ENCODE data around the gene TMEM117. TPM values are rescaled to one million over a fixed set of nuclear protein-coding genes. Genes with fewer than 3 reads are reported as not detected.
"Not testable (repeated sequence)": the region's sequence is repeated elsewhere in the genome, so short reads cannot be mapped to it uniquely, and the experiment has no call there.

TMEM117 gene
- total RNA-seq, 1 donor from 2014 or later: 0.80 TPM

DNA sequence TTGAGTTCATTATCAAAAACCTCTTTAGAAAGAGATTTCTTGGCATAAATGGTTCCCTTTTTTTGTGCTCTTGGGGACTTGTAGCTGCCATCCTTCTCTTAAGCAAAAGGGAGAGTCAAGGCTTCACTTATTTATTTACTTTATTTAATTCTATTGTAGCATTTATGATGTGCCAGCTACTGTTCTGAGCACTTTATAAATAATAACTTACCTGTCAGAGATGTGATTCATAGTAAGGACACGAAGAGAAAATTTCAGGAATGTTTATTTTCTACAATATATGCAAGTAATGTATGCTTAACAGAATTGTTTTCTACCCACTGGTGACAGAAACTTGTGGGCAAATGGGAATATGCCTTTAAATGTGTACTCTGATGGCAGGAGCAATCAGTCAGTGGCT is 33.3 kb downstream of the TMEM117 start:
- TF ChIP-seq, protein P1, sequence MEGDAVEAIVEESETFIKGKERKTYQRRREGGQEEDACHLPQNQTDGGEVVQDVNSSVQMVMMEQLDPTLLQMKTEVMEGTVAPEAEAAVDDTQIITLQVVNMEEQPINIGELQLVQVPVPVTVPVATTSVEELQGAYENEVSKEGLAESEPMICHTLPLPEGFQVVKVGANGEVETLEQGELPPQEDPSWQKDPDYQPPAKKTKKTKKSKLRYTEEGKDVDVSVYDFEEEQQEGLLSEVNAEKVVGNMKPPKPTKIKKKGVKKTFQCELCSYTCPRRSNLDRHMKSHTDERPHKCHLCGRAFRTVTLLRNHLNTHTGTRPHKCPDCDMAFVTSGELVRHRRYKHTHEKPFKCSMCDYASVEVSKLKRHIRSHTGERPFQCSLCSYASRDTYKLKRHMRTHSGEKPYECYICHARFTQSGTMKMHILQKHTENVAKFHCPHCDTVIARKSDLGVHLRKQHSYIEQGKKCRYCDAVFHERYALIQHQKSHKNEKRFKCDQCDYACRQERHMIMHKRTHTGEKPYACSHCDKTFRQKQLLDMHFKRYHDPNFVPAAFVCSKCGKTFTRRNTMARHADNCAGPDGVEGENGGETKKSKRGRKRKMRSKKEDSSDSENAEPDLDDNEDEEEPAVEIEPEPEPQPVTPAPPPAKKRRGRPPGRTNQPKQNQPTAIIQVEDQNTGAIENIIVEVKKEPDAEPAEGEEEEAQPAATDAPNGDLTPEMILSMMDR (IDR thresholded peaks at IDR 0.05; ENCODE audit: unreplicated experiment): no peak
- DNase-seq (ENCODE audit: low spot score): no peak
- no peak overlapping the region for H3K27ac Mint-ChIP-seq (ENCODE audit: unreplicated experiment)
- H3K4me3 Mint-ChIP-seq (ENCODE audit: unreplicated experiment): no peak overlapping the region
- no peaks in the 10 kb centered on the region for H3K27me3 Mint-ChIP-seq (ENCODE audit: unreplicated experiment)
- H3K4me1 Mint-ChIP-seq (ENCODE audit: unreplicated experiment): no peaks in the 10 kb centered on the region
- H3K36me3 Mint-ChIP-seq (ENCODE audit: low read depth, unreplicated experiment): no peaks in the 10 kb centered on the region
- no peaks in the 10 kb centered on the region for H3K9me3 Mint-ChIP-seq (ENCODE audit: unreplicated experiment)

DNA sequence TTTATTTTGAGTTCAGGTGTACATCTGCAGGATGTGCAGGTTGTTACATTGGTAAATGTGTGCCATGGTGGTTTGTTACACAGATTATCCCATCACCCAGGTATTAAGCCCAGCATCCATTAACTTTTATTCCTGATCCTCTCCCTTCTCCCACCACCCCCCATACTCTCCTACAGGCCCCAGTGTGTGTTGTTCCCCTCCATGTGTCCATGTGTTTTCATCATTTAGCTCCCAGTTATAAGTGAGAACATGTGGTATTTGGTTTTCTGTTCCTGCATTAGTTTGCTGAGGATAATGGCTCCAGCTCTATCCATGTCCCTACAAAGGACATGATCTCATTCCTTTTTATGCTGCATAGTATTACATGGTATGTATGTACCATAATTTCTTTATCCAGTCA is 33.9 kb downstream of the TMEM117 start:
- H3K4me3 Mint-ChIP-seq (ENCODE audit: unreplicated experiment); H3K4me1 Mint-ChIP-seq (ENCODE audit: unreplicated experiment); H3K36me3 Mint-ChIP-seq (ENCODE audit: low read depth, unreplicated experiment); H3K9me3 Mint-ChIP-seq (ENCODE audit: unreplicated experiment); H3K27ac Mint-ChIP-seq (ENCODE audit: unreplicated experiment); H3K27me3 Mint-ChIP-seq (ENCODE audit: unreplicated experiment); DNase-seq (ENCODE audit: low spot score): not testable (repeated sequence)

- H3K4me3 Mint-ChIP-seq (ENCODE audit: unreplicated experiment); H3K27me3 Mint-ChIP-seq (ENCODE audit: unreplicated experiment); H3K4me1 Mint-ChIP-seq (ENCODE audit: unreplicated experiment); H3K9me3 Mint-ChIP-seq (ENCODE audit: unreplicated experiment); H3K36me3 Mint-ChIP-seq (ENCODE audit: low read depth, unreplicated experiment); H3K27ac Mint-ChIP-seq (ENCODE audit: unreplicated experiment); DNase-seq (ENCODE audit: low spot score): not testable (repeated sequence)
Observed at GRCh38 chr12:43871258-43871657, 35.4 kb downstream of the TMEM117 start.

DNA sequence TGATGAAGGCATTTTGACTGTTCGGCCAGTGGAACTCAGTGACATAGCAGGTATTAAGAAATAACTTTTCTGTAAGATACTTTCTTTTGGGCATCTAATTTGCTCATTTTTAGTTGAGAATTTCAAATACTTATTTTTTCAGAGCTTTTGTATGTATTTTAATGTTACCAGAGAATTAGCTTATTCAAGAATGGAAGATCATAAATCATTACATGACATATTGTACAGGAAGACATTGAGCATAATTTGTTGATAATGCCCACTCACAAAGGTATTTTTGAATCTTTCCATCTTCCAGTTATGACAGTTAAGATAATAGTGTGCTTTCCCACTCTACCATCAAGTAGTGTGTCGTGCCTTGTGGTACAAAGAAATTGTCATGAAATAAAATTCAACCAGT is 36.5 kb downstream of the TMEM117 start:
- Mint-ChIP-seq H3K9me3 (ENCODE audit: unreplicated experiment) (no peaks in the 10 kb centered on the region), H3K27me3 (ENCODE audit: unreplicated experiment) (peaks cover 1% of the 10 kb centered on the region), H3K4me3 (ENCODE audit: unreplicated experiment) (no peak overlapping the region), H3K27ac (ENCODE audit: unreplicated experiment) (no peak overlapping the region), H3K36me3 (ENCODE audit: low read depth, unreplicated experiment) (no peaks in the 10 kb centered on the region), H3K4me1 (ENCODE audit: unreplicated experiment) (no peaks in the 10 kb centered on the region)
- TF ChIP-seq, protein P1 (IDR thresholded peaks at IDR 0.05; ENCODE audit: unreplicated experiment): no peak
- DNase-seq (ENCODE audit: low spot score): no peak

DNA sequence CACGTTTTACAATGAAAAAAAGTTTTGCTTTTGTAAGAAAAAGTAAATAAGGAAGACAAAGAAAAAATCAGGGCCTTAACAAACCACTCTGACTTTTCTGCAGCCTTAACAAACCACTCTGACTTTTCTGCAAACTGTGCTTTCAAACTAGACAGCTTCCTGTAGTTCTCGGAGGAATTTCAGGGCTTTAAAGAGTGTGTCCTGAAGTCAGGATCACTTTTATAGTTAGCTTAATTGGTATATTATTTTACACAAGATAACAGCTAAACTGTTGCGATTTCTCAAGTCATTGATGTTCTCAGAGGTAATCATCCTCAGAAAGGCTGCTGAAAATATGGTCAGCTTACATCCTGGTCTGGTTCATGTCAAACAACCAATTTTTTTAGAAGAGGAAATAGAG is 42.2 kb downstream of the TMEM117 start:
- no peaks in the 10 kb centered on the region for H3K4me1 Mint-ChIP-seq (ENCODE audit: unreplicated experiment)
- H3K27ac Mint-ChIP-seq (ENCODE audit: unreplicated experiment): no peak overlapping the region
- H3K4me3 Mint-ChIP-seq (ENCODE audit: unreplicated experiment): no peak overlapping the region
- TF ChIP-seq, protein P1 (IDR thresholded peaks at IDR 0.05; ENCODE audit: unreplicated experiment): no peak
- H3K27me3 Mint-ChIP-seq (ENCODE audit: unreplicated experiment): peaks cover 1% of the 10 kb centered on the region
- no peak for DNase-seq (ENCODE audit: low spot score)
- no peaks in the 10 kb centered on the region for H3K36me3 Mint-ChIP-seq (ENCODE audit: low read depth, unreplicated experiment)
- no peaks in the 10 kb centered on the region for H3K9me3 Mint-ChIP-seq (ENCODE audit: unreplicated experiment)

- DNase-seq (ENCODE audit: low spot score): no peak
- H3K27ac Mint-ChIP-seq (ENCODE audit: unreplicated experiment): no peak overlapping the region
- TF ChIP-seq, protein P1 (IDR thresholded peaks at IDR 0.05; ENCODE audit: unreplicated experiment): no peak
- H3K36me3 Mint-ChIP-seq (ENCODE audit: low read depth, unreplicated experiment): no peaks in the 10 kb centered on the region
- H3K4me1 Mint-ChIP-seq (ENCODE audit: unreplicated experiment): peaks cover 9% of the 10 kb centered on the region
- H3K9me3 Mint-ChIP-seq (ENCODE audit: unreplicated experiment): no peaks in the 10 kb centered on the region
- H3K4me3 Mint-ChIP-seq (ENCODE audit: unreplicated experiment): no peak overlapping the region
- no peaks in the 10 kb centered on the region for H3K27me3 Mint-ChIP-seq (ENCODE audit: unreplicated experiment)
Observed at GRCh38 chr12:43880547-43880946, 44.7 kb downstream of the TMEM117 start.
